ENCODE data around the gene FBXL7. TPM values are rescaled to one million over a fixed set of nuclear protein-coding genes. Genes with fewer than 3 reads are reported as not detected.

FBXL7 gene
- total and polyA plus RNA-seq, 4 donors: 0.24 to 1.4 (median 1.2) TPM

DNA sequence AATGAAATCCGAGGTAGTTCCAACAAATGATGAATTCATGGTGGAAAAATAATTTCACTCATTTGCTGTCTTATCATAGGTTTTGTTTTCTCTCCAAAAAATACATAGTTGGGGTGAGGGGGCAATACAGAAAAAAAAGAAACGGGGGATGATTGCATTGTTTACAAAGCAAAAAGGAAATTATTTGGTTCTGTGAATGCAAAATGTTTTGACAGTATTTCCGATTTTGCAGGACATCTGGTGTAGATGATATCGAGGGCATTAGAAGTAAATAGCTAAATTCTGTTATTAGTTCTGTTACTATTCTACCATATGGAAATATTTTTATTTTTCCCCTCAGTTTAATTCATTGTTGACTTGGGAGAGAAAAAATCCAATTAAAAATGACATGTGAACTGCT lies 477.9 kb downstream of the FBXL7 start:
- Histone ChIP-seq H3K4me1 (ENCODE audit: control insufficient read depth in 4 of 4, insufficient read depth in 4 of 4, low read length in 3 of 4) (no peaks in the 10 kb centered on the region), H3K27me3 (ENCODE audit: control insufficient read depth in 4 of 4, insufficient read depth in 4 of 4, low read length in 3 of 4) (no peaks in the 10 kb centered on the region), H3K9me3 (ENCODE audit: control insufficient read depth in 4 of 4, low read length in 3 of 4) (peaks cover 0 to 4% (median 0%) of the 10 kb centered on the region in 4 donors), H3K9ac (ENCODE audit: low read depth in 1 of 2, low read length in 2 of 2) (no peak overlapping the region), H3K4me3 (ENCODE audit: low read depth in 1 of 3, low read length in 3 of 3) (no peak overlapping the region), H3K36me3 (ENCODE audit: control insufficient read depth in 4 of 4, insufficient read depth in 3 of 4, low read depth in 1 of 4, low read length in 3 of 4) (no peaks in the 10 kb centered on the region), H3K27ac (ENCODE audit: low read depth in 1 of 2, low read length in 2 of 2) (no peak overlapping the region)
- TF ChIP-seq FOXA2 (IDR thresholded peaks at IDR 0.05) (no peak), HNF4A (conservative IDR thresholded peaks at IDR 0.05) (no peak), EGR1 (IDR thresholded peaks at IDR 0.05; ENCODE audit: low read depth in 2 of 2) (no peak), JUND (IDR thresholded peaks at IDR 0.05) (no peak), YY1 (IDR thresholded peaks at IDR 0.05) (no peak)
- TF ChIP-seq, protein P1, sequence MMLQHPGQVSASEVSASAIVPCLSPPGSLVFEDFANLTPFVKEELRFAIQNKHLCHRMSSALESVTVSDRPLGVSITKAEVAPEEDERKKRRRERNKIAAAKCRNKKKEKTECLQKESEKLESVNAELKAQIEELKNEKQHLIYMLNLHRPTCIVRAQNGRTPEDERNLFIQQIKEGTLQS (IDR thresholded peaks at IDR 0.05): no peak
- WGBS: 68% methylated on average over 4 of the region's 4 CpGs
- no peak for DNase-seq (ENCODE audit: low spot score)

DNA sequence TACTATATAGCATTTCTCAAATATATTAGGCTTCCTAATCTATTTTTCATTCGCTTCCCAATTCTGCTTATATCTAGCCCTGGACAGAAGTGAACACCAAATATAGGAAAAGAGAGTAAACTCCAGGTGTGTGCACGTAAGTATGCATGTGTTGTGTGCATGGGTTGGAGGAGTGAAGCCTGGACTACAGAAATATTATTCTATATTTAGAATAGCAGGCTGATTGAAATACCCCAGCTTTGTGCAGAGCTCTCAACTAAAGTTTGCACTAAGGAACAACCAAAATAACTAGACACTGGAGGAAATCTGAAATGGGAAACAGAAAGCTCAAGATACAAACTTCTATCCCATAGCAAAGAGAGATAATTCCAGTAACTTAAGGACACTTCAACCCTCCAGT lies 480.9 kb downstream of the FBXL7 start:
- Histone ChIP-seq H3K27ac (ENCODE audit: low read depth in 1 of 2, low read length in 2 of 2) (no peak overlapping the region), H3K9ac (ENCODE audit: low read depth in 1 of 2, low read length in 2 of 2) (no peak overlapping the region), H3K27me3 (ENCODE audit: control insufficient read depth in 4 of 4, insufficient read depth in 4 of 4, low read length in 3 of 4) (no peaks in the 10 kb centered on the region), H3K4me3 (ENCODE audit: low read depth in 1 of 3, low read length in 3 of 3) (no peak overlapping the region), H3K9me3 (ENCODE audit: control insufficient read depth in 4 of 4, low read length in 3 of 4) (peaks cover 0 to 4% (median 0%) of the 10 kb centered on the region in 4 donors), H3K36me3 (ENCODE audit: control insufficient read depth in 4 of 4, insufficient read depth in 3 of 4, low read depth in 1 of 4, low read length in 3 of 4) (no peaks in the 10 kb centered on the region), H3K4me1 (ENCODE audit: control insufficient read depth in 4 of 4, insufficient read depth in 4 of 4, low read length in 3 of 4) (no peaks in the 10 kb centered on the region)
- 87% methylated on average over 2 of the region's 2 CpGs for WGBS
- TF ChIP-seq JUND (IDR thresholded peaks at IDR 0.05) (no peak), EGR1 (IDR thresholded peaks at IDR 0.05; ENCODE audit: low read depth in 2 of 2) (no peak), YY1 (IDR thresholded peaks at IDR 0.05) (no peak), SP1 (IDR thresholded peaks at IDR 0.05) (no peak), FOXA1 (IDR thresholded peaks at IDR 0.05) (no peak), RXRA (IDR thresholded peaks at IDR 0.05) (no peak), NR2F2 (IDR thresholded peaks at IDR 0.05) (no peak)
- TF ChIP-seq, protein P2, sequence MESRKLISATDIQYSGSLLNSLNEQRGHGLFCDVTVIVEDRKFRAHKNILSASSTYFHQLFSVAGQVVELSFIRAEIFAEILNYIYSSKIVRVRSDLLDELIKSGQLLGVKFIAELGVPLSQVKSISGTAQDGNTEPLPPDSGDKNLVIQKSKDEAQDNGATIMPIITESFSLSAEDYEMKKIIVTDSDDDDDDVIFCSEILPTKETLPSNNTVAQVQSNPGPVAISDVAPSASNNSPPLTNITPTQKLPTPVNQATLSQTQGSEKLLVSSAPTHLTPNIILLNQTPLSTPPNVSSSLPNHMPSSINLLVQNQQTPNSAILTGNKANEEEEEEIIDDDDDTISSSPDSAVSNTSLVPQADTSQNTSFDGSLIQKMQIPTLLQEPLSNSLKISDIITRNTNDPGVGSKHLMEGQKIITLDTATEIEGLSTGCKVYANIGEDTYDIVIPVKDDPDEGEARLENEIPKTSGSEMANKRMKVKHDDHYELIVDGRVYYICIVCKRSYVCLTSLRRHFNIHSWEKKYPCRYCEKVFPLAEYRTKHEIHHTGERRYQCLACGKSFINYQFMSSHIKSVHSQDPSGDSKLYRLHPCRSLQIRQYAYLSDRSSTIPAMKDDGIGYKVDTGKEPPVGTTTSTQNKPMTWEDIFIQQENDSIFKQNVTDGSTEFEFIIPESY (IDR thresholded peaks at IDR 0.05): no peak
- TF ChIP-seq, protein P1 (IDR thresholded peaks at IDR 0.05): no peak
- TF ChIP-seq, protein P3, sequence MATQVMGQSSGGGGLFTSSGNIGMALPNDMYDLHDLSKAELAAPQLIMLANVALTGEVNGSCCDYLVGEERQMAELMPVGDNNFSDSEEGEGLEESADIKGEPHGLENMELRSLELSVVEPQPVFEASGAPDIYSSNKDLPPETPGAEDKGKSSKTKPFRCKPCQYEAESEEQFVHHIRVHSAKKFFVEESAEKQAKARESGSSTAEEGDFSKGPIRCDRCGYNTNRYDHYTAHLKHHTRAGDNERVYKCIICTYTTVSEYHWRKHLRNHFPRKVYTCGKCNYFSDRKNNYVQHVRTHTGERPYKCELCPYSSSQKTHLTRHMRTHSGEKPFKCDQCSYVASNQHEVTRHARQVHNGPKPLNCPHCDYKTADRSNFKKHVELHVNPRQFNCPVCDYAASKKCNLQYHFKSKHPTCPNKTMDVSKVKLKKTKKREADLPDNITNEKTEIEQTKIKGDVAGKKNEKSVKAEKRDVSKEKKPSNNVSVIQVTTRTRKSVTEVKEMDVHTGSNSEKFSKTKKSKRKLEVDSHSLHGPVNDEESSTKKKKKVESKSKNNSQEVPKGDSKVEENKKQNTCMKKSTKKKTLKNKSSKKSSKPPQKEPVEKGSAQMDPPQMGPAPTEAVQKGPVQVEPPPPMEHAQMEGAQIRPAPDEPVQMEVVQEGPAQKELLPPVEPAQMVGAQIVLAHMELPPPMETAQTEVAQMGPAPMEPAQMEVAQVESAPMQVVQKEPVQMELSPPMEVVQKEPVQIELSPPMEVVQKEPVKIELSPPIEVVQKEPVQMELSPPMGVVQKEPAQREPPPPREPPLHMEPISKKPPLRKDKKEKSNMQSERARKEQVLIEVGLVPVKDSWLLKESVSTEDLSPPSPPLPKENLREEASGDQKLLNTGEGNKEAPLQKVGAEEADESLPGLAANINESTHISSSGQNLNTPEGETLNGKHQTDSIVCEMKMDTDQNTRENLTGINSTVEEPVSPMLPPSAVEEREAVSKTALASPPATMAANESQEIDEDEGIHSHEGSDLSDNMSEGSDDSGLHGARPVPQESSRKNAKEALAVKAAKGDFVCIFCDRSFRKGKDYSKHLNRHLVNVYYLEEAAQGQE (IDR thresholded peaks at IDR 0.05): no peak
- no peak for DNase-seq (ENCODE audit: low spot score)

DNA sequence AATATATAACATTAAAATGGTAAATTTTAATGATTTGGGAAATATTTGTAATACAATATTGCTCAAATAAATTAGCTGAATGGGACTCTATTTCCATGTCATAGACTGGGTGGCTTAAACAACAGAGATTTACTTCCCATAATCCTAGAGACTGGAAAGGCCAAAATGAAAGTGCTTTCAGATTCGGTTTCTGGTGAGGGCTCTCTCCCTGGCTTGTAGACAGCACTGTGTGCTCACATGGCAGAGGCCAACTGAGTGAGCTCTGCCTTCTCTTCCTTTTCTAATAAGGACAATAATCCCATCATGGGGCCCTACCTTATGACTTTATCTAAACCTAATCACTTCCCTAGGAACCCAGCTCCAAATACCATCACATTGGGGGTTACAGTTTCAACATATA lies 483.4 kb downstream of the FBXL7 start:
- no peak overlapping the region for H3K27ac ChIP-seq (ENCODE audit: low read depth in 1 of 2, low read length in 2 of 2)
- no peaks in the 10 kb centered on the region for H3K4me1 ChIP-seq (ENCODE audit: control insufficient read depth in 4 of 4, insufficient read depth in 4 of 4, low read length in 3 of 4)
- DNase-seq (ENCODE audit: low spot score): no peak
- no peaks in the 10 kb centered on the region for H3K27me3 ChIP-seq (ENCODE audit: control insufficient read depth in 4 of 4, insufficient read depth in 4 of 4, low read length in 3 of 4)
- H3K36me3 ChIP-seq (ENCODE audit: control insufficient read depth in 4 of 4, insufficient read depth in 3 of 4, low read depth in 1 of 4, low read length in 3 of 4): no peaks in the 10 kb centered on the region
- no peak overlapping the region for H3K4me3 ChIP-seq (ENCODE audit: low read depth in 1 of 3, low read length in 3 of 3)
- H3K9ac ChIP-seq (ENCODE audit: low read depth in 1 of 2, low read length in 2 of 2): no peak overlapping the region
- WGBS: 65% methylated on average over 1 of the region's 1 CpG
- H3K9me3 ChIP-seq (ENCODE audit: control insufficient read depth in 4 of 4, low read length in 3 of 4): no peaks in the 10 kb centered on the region
- no peak for TF ChIP-seq TAF1 (conservative IDR thresholded peaks at IDR 0.05)
- no peak for TF ChIP-seq YY1 (IDR thresholded peaks at IDR 0.05)
- TF ChIP-seq, protein P3 (IDR thresholded peaks at IDR 0.05): no peak
- no peak for TF ChIP-seq SP1 (IDR thresholded peaks at IDR 0.05)
- TF ChIP-seq, protein P4, sequence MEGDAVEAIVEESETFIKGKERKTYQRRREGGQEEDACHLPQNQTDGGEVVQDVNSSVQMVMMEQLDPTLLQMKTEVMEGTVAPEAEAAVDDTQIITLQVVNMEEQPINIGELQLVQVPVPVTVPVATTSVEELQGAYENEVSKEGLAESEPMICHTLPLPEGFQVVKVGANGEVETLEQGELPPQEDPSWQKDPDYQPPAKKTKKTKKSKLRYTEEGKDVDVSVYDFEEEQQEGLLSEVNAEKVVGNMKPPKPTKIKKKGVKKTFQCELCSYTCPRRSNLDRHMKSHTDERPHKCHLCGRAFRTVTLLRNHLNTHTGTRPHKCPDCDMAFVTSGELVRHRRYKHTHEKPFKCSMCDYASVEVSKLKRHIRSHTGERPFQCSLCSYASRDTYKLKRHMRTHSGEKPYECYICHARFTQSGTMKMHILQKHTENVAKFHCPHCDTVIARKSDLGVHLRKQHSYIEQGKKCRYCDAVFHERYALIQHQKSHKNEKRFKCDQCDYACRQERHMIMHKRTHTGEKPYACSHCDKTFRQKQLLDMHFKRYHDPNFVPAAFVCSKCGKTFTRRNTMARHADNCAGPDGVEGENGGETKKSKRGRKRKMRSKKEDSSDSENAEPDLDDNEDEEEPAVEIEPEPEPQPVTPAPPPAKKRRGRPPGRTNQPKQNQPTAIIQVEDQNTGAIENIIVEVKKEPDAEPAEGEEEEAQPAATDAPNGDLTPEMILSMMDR (IDR thresholded peaks at IDR 0.05; ENCODE audit: low read depth, low read length, missing input control): no peak
- TF ChIP-seq FOXA1 (IDR thresholded peaks at IDR 0.05): no peak
- TF ChIP-seq HNF4A (conservative IDR thresholded peaks at IDR 0.05): no peak
- no peak for TF ChIP-seq RXRA (IDR thresholded peaks at IDR 0.05)
- no peak for TF ChIP-seq HNF4G (IDR thresholded peaks at IDR 0.05)
- TF ChIP-seq GABPA (IDR thresholded peaks at IDR 0.05 in 1 of 2, conservative IDR thresholded peaks at IDR 0.05 in 1 of 2): no peak
- no peak for TF ChIP-seq NR2F2 (IDR thresholded peaks at IDR 0.05)

Measured in liver (tissue), 9 donors.